Panc1 (cell line): ENCODE measurements around the gene HTT. TPM values are rescaled to one million over a fixed set of nuclear protein-coding genes. Genes with fewer than 3 reads are reported as not detected.

Experiments used
- ATAC-seq: fragments of 200-7000 bp; cut with Tn5 transposase; 2 replicates; pipeline ENCODE4 v1.9.1; 2020; ENCODE audit warnings: mild to moderate bottlenecking, moderate library complexity
- BruUV-seq: library from RNA; stranded (reverse); fragments of 400-500 nt; replicated peaks from 2 replicates; lab custom pipeline; 2021; lab: Mats Ljungman, UMichigan
- CTCF ChIA-PET: fragments of 300-600 bp; sonication (Branson Sonifier 250); formaldehyde crosslinking; loops from one replicate; lab custom pipeline; 2022; ENCODE audit warnings: antibody characterized with exemption; lab: Charles Lee
- POLR2A ChIA-PET: fragments of 300-600 bp; sonication (Branson Sonifier 250); formaldehyde crosslinking; loops from one replicate; lab custom pipeline; 2022; ENCODE audit warnings: antibody characterized with exemption; lab: Charles Lee
- DNase-seq: peaks from one replicate; pipeline ENCODE4 v3.0.0-alpha.2; 2010; ENCODE audit warnings: low read depth, low spot score
- H3K27ac ChIP-seq: 2 replicates; pipeline ENCODE4 v1.5.1; 2011; ENCODE audit warnings: mild to moderate bottlenecking, low read length, inconsistent platforms
- H3K27me3 ChIP-seq: fragments of 200-500 bp; sonication (Bioruptor generic); 2 replicates; pipeline ENCODE4 v1.6.0; 2014; ENCODE audit warnings: low read length, inconsistent platforms; ENCODE audit not compliant: control insufficient read depth, insufficient read depth
- H3K36me3 ChIP-seq: fragments of 200-500 bp; sonication (Bioruptor generic); 2 replicates; pipeline ENCODE4 v1.5.1; 2014; ENCODE audit warnings: inconsistent platforms, mild to moderate bottlenecking, low read length, moderate library complexity; ENCODE audit not compliant: control insufficient read depth, insufficient read depth
- H3K4me1 ChIP-seq: 2 replicates; pipeline ENCODE4 v1.5.1; 2011; ENCODE audit warnings: inconsistent platforms, mild to moderate bottlenecking, low read length, moderate library complexity; ENCODE audit not compliant: control insufficient read depth, insufficient read depth
- H3K4me3 ChIP-seq, 2 experiments: 2 replicates each; pipeline ENCODE4 v1.5.1; 2011 to 2012; ENCODE audit warnings: low read depth in 2 of 2, low read length in 2 of 2, mild to moderate bottlenecking in 2 of 2, inconsistent platforms in 1 of 2, moderate library complexity in 1 of 2
- H3K9me3 ChIP-seq: fragments of 200-500 bp; sonication (Bioruptor generic); 2 replicates; pipeline ENCODE4 v1.5.1; 2014; ENCODE audit warnings: low read depth, mild to moderate bottlenecking, inconsistent platforms, low read length, moderate library complexity; ENCODE audit not compliant: control insufficient read depth, insufficient read depth
- POLR2AphosphoS5 ChIP-seq: IDR thresholded peaks from 2 replicates; pipeline ENCODE4 v1.6.1; 2012; ENCODE audit warnings: mild to moderate bottlenecking, low read depth, low read length, moderate library complexity
- SIN3A ChIP-seq: IDR thresholded peaks from 2 replicates; pipeline ENCODE4 v1.6.1; 2012; ENCODE audit warnings: low read depth, mild to moderate bottlenecking, low read length, moderate library complexity, borderline replicate concordance; ENCODE audit not compliant: insufficient read depth
- TCF7L2 ChIP-seq: IDR thresholded peaks from 2 replicates; pipeline ENCODE4 v1.6.1; 2011; ENCODE audit warnings: mild to moderate bottlenecking, low read depth, low read length, inconsistent platforms
- in situ Hi-C: cut with HindIII; loops from 2 replicates; pipeline ENCODE4 v1.10.0; 2016; ENCODE audit warnings: low sequenced_read_pairs, low pct_unique_long_range_greater_than_20kb
- intact Hi-C: fragments of 100-400 bp; cut with micrococcal nuclease; formaldehyde crosslinking; loops from one replicate; pipeline ENCODE4 v1.10.0; 2022; ENCODE audit not compliant: unreplicated experiment
- total RNA-seq: library from RNA; stranded (reverse); gene quantifications from one replicate; pipeline ENCODE4 v1.2.1, GENCODE V29; 2021; ENCODE audit not compliant: unreplicated experiment
- TF ChIP-seq, protein P1 (sequence below): fragments of 450-650 bp; IDR thresholded peaks from 2 replicates; pipeline ENCODE4 v1.5.1; 2017; ENCODE audit warnings: mild to moderate bottlenecking
- TF ChIP-seq, protein P2 (sequence below), 2 experiments: IDR thresholded peaks; 2 replicates each; pipeline ENCODE4 v1.6.1; 2011 to 2012; ENCODE audit warnings: low read depth in 2 of 2, control low read depth in 1 of 2, low read length in 1 of 2, mild to moderate bottlenecking in 1 of 2, moderate library complexity in 1 of 2; ENCODE audit not compliant: insufficient read depth in 1 of 2

The HTT gene
- total RNA-seq, 1 experiment from 2014 or later, result 24.7 TPM

DNA sequence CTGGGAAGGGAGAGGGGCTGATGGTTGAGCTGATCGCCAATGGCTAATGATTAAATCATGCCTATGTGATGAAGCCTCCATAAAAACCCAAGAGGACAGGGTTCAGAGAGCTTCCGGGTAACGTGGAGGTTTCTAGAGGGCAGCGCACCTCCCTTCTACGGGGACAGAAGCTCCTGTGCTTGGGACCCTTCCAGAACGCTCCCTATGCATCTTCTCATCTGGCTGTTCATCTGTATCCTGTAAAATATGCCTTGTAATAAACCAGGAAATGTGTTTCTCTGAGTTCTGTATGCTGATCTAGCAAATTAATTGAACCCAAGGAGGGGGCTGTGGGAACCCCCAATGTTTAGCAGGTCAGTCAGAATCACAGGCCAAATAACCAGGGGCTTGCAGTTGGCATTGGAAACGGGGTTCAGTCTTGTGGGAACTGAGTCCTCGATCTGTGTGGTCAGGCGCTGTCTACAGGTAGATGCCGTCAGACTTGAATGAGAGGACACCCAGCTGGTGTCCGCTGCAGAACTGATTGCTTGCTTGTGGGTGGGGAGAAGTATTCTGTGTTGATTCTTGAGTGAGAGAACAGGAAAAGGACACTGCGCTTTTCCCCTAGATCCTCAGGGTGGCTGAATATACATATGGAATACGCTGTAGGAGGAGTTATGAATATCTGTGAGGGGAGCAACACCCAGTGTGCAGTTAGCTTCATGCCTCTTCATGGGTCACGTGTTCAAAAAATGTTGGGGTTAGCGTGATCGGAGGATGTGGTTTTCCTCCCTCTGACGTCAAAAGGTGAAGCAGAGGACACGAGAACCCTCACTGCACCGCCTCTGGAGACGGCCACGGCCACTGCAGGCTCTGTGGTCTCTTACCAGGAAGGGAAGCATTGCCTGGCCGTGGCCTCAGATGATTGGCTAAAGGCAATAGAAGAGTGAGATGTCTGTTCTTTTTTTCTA is 29.3 kb upstream of the HTT start:
- TF ChIP-seq TCF7L2 (no peak), SIN3A (no peak), POLR2AphosphoS5 (no peak)
- TF ChIP-seq, protein P1, sequence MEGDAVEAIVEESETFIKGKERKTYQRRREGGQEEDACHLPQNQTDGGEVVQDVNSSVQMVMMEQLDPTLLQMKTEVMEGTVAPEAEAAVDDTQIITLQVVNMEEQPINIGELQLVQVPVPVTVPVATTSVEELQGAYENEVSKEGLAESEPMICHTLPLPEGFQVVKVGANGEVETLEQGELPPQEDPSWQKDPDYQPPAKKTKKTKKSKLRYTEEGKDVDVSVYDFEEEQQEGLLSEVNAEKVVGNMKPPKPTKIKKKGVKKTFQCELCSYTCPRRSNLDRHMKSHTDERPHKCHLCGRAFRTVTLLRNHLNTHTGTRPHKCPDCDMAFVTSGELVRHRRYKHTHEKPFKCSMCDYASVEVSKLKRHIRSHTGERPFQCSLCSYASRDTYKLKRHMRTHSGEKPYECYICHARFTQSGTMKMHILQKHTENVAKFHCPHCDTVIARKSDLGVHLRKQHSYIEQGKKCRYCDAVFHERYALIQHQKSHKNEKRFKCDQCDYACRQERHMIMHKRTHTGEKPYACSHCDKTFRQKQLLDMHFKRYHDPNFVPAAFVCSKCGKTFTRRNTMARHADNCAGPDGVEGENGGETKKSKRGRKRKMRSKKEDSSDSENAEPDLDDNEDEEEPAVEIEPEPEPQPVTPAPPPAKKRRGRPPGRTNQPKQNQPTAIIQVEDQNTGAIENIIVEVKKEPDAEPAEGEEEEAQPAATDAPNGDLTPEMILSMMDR, result no peak
- TF ChIP-seq, protein P2, sequence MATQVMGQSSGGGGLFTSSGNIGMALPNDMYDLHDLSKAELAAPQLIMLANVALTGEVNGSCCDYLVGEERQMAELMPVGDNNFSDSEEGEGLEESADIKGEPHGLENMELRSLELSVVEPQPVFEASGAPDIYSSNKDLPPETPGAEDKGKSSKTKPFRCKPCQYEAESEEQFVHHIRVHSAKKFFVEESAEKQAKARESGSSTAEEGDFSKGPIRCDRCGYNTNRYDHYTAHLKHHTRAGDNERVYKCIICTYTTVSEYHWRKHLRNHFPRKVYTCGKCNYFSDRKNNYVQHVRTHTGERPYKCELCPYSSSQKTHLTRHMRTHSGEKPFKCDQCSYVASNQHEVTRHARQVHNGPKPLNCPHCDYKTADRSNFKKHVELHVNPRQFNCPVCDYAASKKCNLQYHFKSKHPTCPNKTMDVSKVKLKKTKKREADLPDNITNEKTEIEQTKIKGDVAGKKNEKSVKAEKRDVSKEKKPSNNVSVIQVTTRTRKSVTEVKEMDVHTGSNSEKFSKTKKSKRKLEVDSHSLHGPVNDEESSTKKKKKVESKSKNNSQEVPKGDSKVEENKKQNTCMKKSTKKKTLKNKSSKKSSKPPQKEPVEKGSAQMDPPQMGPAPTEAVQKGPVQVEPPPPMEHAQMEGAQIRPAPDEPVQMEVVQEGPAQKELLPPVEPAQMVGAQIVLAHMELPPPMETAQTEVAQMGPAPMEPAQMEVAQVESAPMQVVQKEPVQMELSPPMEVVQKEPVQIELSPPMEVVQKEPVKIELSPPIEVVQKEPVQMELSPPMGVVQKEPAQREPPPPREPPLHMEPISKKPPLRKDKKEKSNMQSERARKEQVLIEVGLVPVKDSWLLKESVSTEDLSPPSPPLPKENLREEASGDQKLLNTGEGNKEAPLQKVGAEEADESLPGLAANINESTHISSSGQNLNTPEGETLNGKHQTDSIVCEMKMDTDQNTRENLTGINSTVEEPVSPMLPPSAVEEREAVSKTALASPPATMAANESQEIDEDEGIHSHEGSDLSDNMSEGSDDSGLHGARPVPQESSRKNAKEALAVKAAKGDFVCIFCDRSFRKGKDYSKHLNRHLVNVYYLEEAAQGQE (IDR thresholded peaks at IDR 0.05; ENCODE audit: insufficient read depth in 1 of 2, low read depth in 2 of 2, low read length in 1 of 2), result no peak
- Histone ChIP-seq H3K4me1 (no peaks in the 10 kb centered on the region), H3K4me3 (no peak overlapping the region), H3K27ac (no peak overlapping the region), H3K9me3 (no peaks in the 10 kb centered on the region), H3K27me3 (no peaks in the 10 kb centered on the region), H3K36me3 (no peaks in the 10 kb centered on the region)
- intact Hi-C loops, result no loop called here
- ChIA-PET CTCF (interaction anchor here (0.6 kb wide), 2 partner anchors 8 to 81 kb away, joined by 3 to 9 read pairs; no protein-coding TSS in a partner anchor), POLR2A (no interaction called here)
- DNase-seq, result no peak
- ATAC-seq, result peak; percentile 53; the same call in 1 of the 2 replicates
- in situ Hi-C loops, result no loop called here
- no TSS peak for BruUV-seq

DNA sequence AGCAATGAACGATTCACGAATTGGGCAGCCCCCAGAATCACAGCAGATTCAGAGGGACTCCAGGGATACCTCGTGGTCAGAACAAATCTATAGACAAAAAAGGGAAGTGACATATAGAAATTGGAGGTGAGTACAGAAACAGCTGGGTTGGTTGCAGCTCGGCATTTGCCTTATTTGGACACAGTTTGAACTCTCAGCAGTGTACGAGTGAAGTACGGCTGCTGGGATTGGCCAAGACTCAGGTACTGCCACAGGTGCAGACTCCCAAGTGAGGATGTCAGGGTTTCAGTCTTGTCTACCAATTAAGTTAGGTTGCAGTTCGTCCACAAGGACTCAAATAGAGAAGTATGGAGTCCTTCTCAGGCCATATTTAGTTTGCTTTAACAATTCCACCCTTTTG is 28.3 kb upstream of the HTT start:
- in situ Hi-C loops, result no loop called here
- DNase-seq (no peak), ATAC-seq (no peak)
- intact Hi-C loops, result no loop called here
- CTCF ChIA-PET, result interaction anchor here (0.6 kb wide), 1 partner anchor 82 kb away, joined by 3 read pairs; no protein-coding TSS in a partner anchor
- no peak for TF ChIP-seq TCF7L2
- TF ChIP-seq, protein P1, result no peak
- no peak for TF ChIP-seq SIN3A
- TF ChIP-seq, protein P2 (IDR thresholded peaks at IDR 0.05; ENCODE audit: insufficient read depth in 1 of 2, low read depth in 2 of 2, low read length in 1 of 2), result no peak
- no peak for TF ChIP-seq POLR2AphosphoS5
- POLR2A ChIA-PET, result no interaction called here
- H3K27ac ChIP-seq, result no peak overlapping the region
- no peaks in the 10 kb centered on the region for H3K4me1 ChIP-seq
- BruUV-seq, result no TSS peak
- no peaks in the 10 kb centered on the region for H3K36me3 ChIP-seq
- no peaks in the 10 kb centered on the region for H3K9me3 ChIP-seq
- H3K27me3 ChIP-seq, result no peaks in the 10 kb centered on the region
- H3K4me3 ChIP-seq, result no peak overlapping the region
